HepG2 (cell line): ENCODE data around the gene EXOC3L4. TPM values are rescaled to one million over a fixed set of nuclear protein-coding genes. Genes with fewer than 3 reads are reported as not detected.
A peak's percentile ranks its signal among the peaks of the same experiment; 100 is the strongest.

Experiments used
- ATAC-seq: fragments of 200-7000 bp; cut with Tn5 transposase; 3 replicates; pipeline ENCODE4 v1.9.1; 2020; ENCODE audit warnings: mild to moderate bottlenecking, moderate library complexity
- BruUV-seq: library from RNA; stranded (reverse); fragments of 400-500 nt; replicated peaks from 2 replicates; lab custom pipeline; 2021; lab: Mats Ljungman, UMichigan
- CTCF ChIA-PET: fragments of 300-600 bp; formaldehyde crosslinking; extraction: SDS; loops from one replicate; lab custom pipeline; 2021; ENCODE audit warnings: low total read pairs, inconsistent platforms, low intra/inter-chr PET ratio; lab: Yijun Ruan, JAX
- POLR2A ChIA-PET: fragments of 350-600 bp; sonication (Branson Sonifier 250); formaldehyde crosslinking; loops from one replicate; lab custom pipeline; 2020; ENCODE audit warnings: antibody characterized with exemption, inconsistent platforms; lab: Yijun Ruan, JAX
- DNase-seq: peaks from one replicate; pipeline ENCODE4 v3.0.0-alpha.2; 2015; ENCODE audit warnings: low spot score
- FAIRE-seq: peaks from 3 replicates; lab custom pipeline; 2011; peaks lifted over from hg19 to GRCh38; lab: Jason Lieb, UNC
- H2AFZ ChIP-seq: one replicate; pipeline ENCODE4 v1.6.1; 2011; ENCODE audit warnings: low read length, inconsistent platforms
- H3K27ac ChIP-seq: fragments of 300-600 bp; 3 replicates; pipeline ENCODE4 v1.8.0; 2011; ENCODE audit warnings: mixed run types, mild to moderate bottlenecking, mixed read lengths, low read length, inconsistent platforms; ENCODE audit not compliant: insufficient read depth; ENCODE audit errors: extremely low read length
- H3K27me3 ChIP-seq, 2 experiments: fragments of 200-600 bp in 1 of 2; 2 replicates in 1 of 2; 3 replicates in 1 of 2; pipeline versions ENCODE4 v1.6.0 to v1.8.0; 2011; ENCODE audit warnings: low read length in 2 of 2, mild to moderate bottlenecking in 2 of 2, moderate library complexity in 2 of 2, inconsistent platforms in 1 of 2; ENCODE audit not compliant: insufficient read depth in 2 of 2, control insufficient read depth in 1 of 2
- H3K36me3 ChIP-seq, 2 experiments: fragments of 200-600 bp in 1 of 2; replicated peaks in 1 of 2; 2 replicates in 1 of 2; 3 replicates in 1 of 2; pipeline versions ENCODE4 v1.5.1 to v1.8.0; 2011; ENCODE audit warnings: low read length in 2 of 2, inconsistent platforms in 1 of 2; ENCODE audit not compliant: insufficient read depth in 2 of 2, control insufficient read depth in 1 of 2
- H3K4me1 ChIP-seq: 2 replicates; pipeline ENCODE4 v1.5.1; 2012; ENCODE audit warnings: low read length, inconsistent platforms; ENCODE audit not compliant: insufficient read depth
- H3K4me2 ChIP-seq: 2 replicates; pipeline ENCODE4 v1.6.0; 2011; ENCODE audit warnings: low read depth, low read length, inconsistent platforms
- H3K4me3 ChIP-seq, 3 experiments: fragments of 200-600 bp in 1 of 3; sonication (generic), shearing (Covaris generic) in 1 of 3; replicated peaks in 1 of 3; 2 replicates each; pipeline ENCODE4 v1.5.1; 2011 to 2016; ENCODE audit warnings: low read length in 3 of 3, inconsistent platforms in 2 of 3, low read depth in 2 of 3, mild to moderate bottlenecking in 2 of 3, control low read depth in 1 of 3, mixed read lengths in 1 of 3; ENCODE audit not compliant: insufficient read depth in 1 of 3
- H3K79me2 ChIP-seq: one replicate; pipeline ENCODE4 v1.6.1; 2011; ENCODE audit warnings: low read length, inconsistent platforms; ENCODE audit not compliant: insufficient read depth
- H3K9ac ChIP-seq: 2 replicates; pipeline ENCODE4 v1.6.0; 2011; ENCODE audit warnings: mild to moderate bottlenecking, low read depth, low read length, inconsistent platforms; ENCODE audit not compliant: insufficient read depth
- H3K9me3 ChIP-seq: 2 replicates; pipeline ENCODE4 v1.5.1; 2012; ENCODE audit warnings: mild to moderate bottlenecking, low read length
- H4K20me1 ChIP-seq: 2 replicates; pipeline ENCODE4 v1.6.0; 2011; ENCODE audit warnings: inconsistent platforms, mild to moderate bottlenecking, low read length, moderate library complexity; ENCODE audit not compliant: insufficient read depth
- AKNA ChIP-seq: sonication (generic); formaldehyde crosslinking; IDR thresholded peaks from 2 replicates; pipeline ENCODE4 v1.4.0; 2020; ENCODE audit warnings: missing genetic modification reagents, borderline replicate concordance
- CREM ChIP-seq, 2 experiments: sonication (generic) in 1 of 2; formaldehyde crosslinking in 1 of 2; IDR thresholded peaks; 2 replicates each; pipeline versions ENCODE4 v1.4.0 to v1.6.1; 2016 to 2020; ENCODE audit warnings: antibody characterized with exemption in 1 of 2, mild to moderate bottlenecking in 1 of 2, missing genetic modification reagents in 1 of 2
- MAFG ChIP-seq: sonication (generic); formaldehyde crosslinking; IDR thresholded peaks from 2 replicates; pipeline ENCODE4 v1.5.1; 2020; ENCODE audit warnings: mild to moderate bottlenecking, missing genetic modification reagents
- PHF8 ChIP-seq: sonication (generic); formaldehyde crosslinking; IDR thresholded peaks from 2 replicates; pipeline ENCODE4 v1.5.0; 2020; ENCODE audit warnings: missing genetic modification reagents
- RAD51 ChIP-seq: fragments of 450-650 bp; IDR thresholded peaks from 2 replicates; pipeline ENCODE4 v1.6.1; 2016; ENCODE audit warnings: borderline replicate concordance
- SMAD1 ChIP-seq: sonication (generic); formaldehyde crosslinking; IDR thresholded peaks from 2 replicates; pipeline ENCODE4 v1.4.0; 2020; ENCODE audit warnings: missing genetic modification reagents, low read depth, mild to moderate bottlenecking, borderline replicate concordance
- STAG1 ChIP-seq: sonication (generic); formaldehyde crosslinking; IDR thresholded peaks from 2 replicates; pipeline ENCODE4 v1.4.0; 2020; ENCODE audit warnings: missing genetic modification reagents
- ZBTB7A ChIP-seq: sonication (generic); formaldehyde crosslinking; IDR thresholded peaks from 2 replicates; pipeline ENCODE4 v1.8.0; 2022; ENCODE audit warnings: mild to moderate bottlenecking, missing genetic modification reagents
- ZNF331 ChIP-seq: sonication (generic); formaldehyde crosslinking; IDR thresholded peaks from 2 replicates; pipeline ENCODE4 v1.4.0; 2020; ENCODE audit warnings: missing genetic modification reagents
- WGBS: methylation state at CpG from one replicate; pipeline ENCODE4 v1.1.6; 2017; ENCODE audit warnings: low lambda C conversion rate; 5-methylcytosine and 5-hydroxymethylcytosine counted together
- in situ Hi-C: cut with HindIII; loops from 2 replicates; pipeline ENCODE4 v1.10.0; 2017; ENCODE audit warnings: low pct_unique_long_range_greater_than_20kb; ENCODE audit not compliant: extremely low pct_ligation_motif_present
- intact Hi-C: fragments of 100-400 bp; cut with micrococcal nuclease; formaldehyde crosslinking; loops from one replicate; pipeline ENCODE4 v1.10.0; 2022; ENCODE audit not compliant: unreplicated experiment
- polyA plus RNA-seq, 8 experiments: library from polyadenylated mRNA; depleted of rRNA in 3 of 8; stranded (reverse) in 7 of 8; unstranded in 1 of 8; fragments of >200 nt; fragmentation: Illumina TruSeq in 4 of 8; extraction: Trizol in 4 of 8; gene quantifications; 2 replicates each; pipeline versions ENCODE4 v1.2.1 to v1.2.3, GENCODE V29; 2011 to 2016; ENCODE audit warnings: low read depth in 4 of 8, missing spikeins in 1 of 8, mixed read lengths in 1 of 8; ENCODE audit not compliant: insufficient read depth in 1 of 8
- total RNA-seq, 5 experiments: library from RNA; depleted of rRNA; stranded (reverse); fragments of >200 nt; fragmentation: Illumina TruSeq; extraction: Trizol; gene quantifications; 2 replicates each; pipeline ENCODE4 v1.2.3, GENCODE V29; 2016; ENCODE audit warnings: low read depth in 1 of 5

Gene EXOC3L4
- total and polyA plus RNA-seq, 2 of the 13 experiments (the other 11 are each of a cell fraction or from before 2014, with no cell fraction given): 11.8 to 27.0 TPM

DNA sequence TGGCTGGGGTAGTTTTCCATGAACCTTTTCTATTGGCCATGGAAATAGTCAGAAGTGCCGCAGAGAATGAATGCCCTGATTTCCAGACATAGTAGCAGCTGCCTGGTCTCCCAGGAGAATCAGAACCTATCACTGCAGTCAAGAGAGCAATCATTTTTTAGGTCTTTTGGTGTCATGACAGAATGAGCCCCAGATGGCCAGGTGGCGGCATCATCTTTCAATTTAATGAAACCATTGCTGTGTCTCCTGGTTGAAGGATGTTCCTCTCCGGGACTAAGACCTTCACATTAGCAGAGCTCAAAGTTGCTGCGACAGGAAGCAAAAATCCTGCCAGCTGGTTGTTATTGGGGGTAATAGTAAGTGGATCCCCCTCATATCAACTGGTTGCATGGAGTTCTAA is 47.5 kb downstream of the EXOC3L4 start:
- H3K36me3 ChIP-seq: no peaks in the 10 kb centered on the region
- POLR2A ChIA-PET: interaction anchor here (1.4 to 2.0 kb wide), 2 partner anchors 102 to 192 kb away, joined by 4 to 5 read pairs; partner anchors contain the start of gene EIF5
- no peaks in the 10 kb centered on the region for H3K9me3 ChIP-seq
- H3K27ac ChIP-seq: no peak overlapping the region
- no peak for ATAC-seq
- H3K4me2 ChIP-seq: no peak overlapping the region
- intact Hi-C loops: no loop called here
- 22% methylated on average over 4 of the region's 4 CpGs for WGBS
- TF ChIP-seq SMAD1 (no peak), STAG1 (CRISPR knock-in tag) (peak; percentile 20)
- TF ChIP-seq, all 625 proteins: peak for 1
- Histone ChIP-seq H3K9ac (no peak overlapping the region), H3K27me3 (peaks cover 1 to 46% of the 10 kb centered on the region in 2 experiments; a peak in 2 of 5 replicates), H3K4me3 (no peak overlapping the region), H3K4me1 (peaks cover 18% of the 10 kb centered on the region), H2AFZ (no peak overlapping the region), H4K20me1 (no peaks in the 10 kb centered on the region), H3K79me2 (no peaks in the 10 kb centered on the region)
- FAIRE-seq (no peak), DNase-seq (no peak)
- CTCF ChIA-PET: interaction anchor here (0.6 to 1.3 kb wide), 2 partner anchors 48 to 150 kb away, joined by 4 read pairs; no protein-coding TSS in a partner anchor
- no TSS peak for BruUV-seq
- in situ Hi-C loops: no loop called here

- ATAC-seq: no peak
- no peak overlapping the region for H3K9ac ChIP-seq
- no peak overlapping the region for H3K27ac ChIP-seq
- POLR2A ChIA-PET: interaction anchor here (1.4 kb wide), 1 partner anchor 101 kb away, joined by 4 read pairs; no protein-coding TSS in a partner anchor
- peaks cover 18% of the 10 kb centered on the region for H3K4me1 ChIP-seq
- TF ChIP-seq MAFG (CRISPR knock-in tag): no peak
- TF ChIP-seq ZBTB7A (CRISPR knock-in tag): no peak
- no peak for TF ChIP-seq AKNA (CRISPR knock-in tag)
- TF ChIP-seq ZNF331 (CRISPR knock-in tag): no peak
- TF ChIP-seq CREM (IDR thresholded peaks at IDR 0.05): no peak
- no peak for TF ChIP-seq CREM (CRISPR knock-in tag; IDR thresholded peaks at IDR 0.05)
- TF ChIP-seq PHF8 (CRISPR knock-in tag): no peak
- TF ChIP-seq RAD51: no peak
- H3K9me3 ChIP-seq: no peaks in the 10 kb centered on the region
- no peak overlapping the region for H3K4me2 ChIP-seq
- no peak for DNase-seq
- H3K27me3 ChIP-seq: peaks cover 1 to 42% of the 10 kb centered on the region in 2 experiments; a peak in 2 of 5 replicates
- no peaks in the 10 kb centered on the region for H3K79me2 ChIP-seq
- BruUV-seq: no TSS peak
- in situ Hi-C loops: no loop called here
- no peak for FAIRE-seq
- H4K20me1 ChIP-seq: no peaks in the 10 kb centered on the region
- CTCF ChIA-PET: no interaction called here
- intact Hi-C loops: no loop called here
- no peak overlapping the region for H3K4me3 ChIP-seq
- WGBS: 20% methylated on average over 4 of the region's 5 CpGs
- H2AFZ ChIP-seq: no peak overlapping the region
- no peaks in the 10 kb centered on the region for H3K36me3 ChIP-seq
These were observed 48.3 kb downstream of the EXOC3L4 start for GRCh38 chr14:103142721-103143302.
